DOHH2 (cell line): ENCODE measurements around the gene DLST.

ENCODE experiments used
- H3F3A ChIP-seq: fragments of 200-600 bp; sonication (generic), shearing (Covaris generic); 2 replicates; pipeline ENCODE4 v1.6.0; 2016; ENCODE audit warnings: antibody characterized with exemption, mild to moderate bottlenecking; ENCODE audit not compliant: control insufficient read depth, insufficient read depth
- H3K27ac ChIP-seq: fragments of 200-600 bp; sonication (generic); 2 replicates; pipeline ENCODE4 v1.5.1; 2014; ENCODE audit warnings: low read depth, mild to moderate bottlenecking, low read length, moderate library complexity
- H3K27me3 ChIP-seq: fragments of 200-600 bp; sonication (generic); 2 replicates; pipeline ENCODE4 v1.6.1; 2014; ENCODE audit warnings: mild to moderate bottlenecking, low read length, mixed read lengths; ENCODE audit not compliant: control insufficient read depth
- H3K36me3 ChIP-seq: fragments of 200-600 bp; sonication (generic); 2 replicates; pipeline ENCODE4 v1.6.1; 2014; ENCODE audit warnings: mild to moderate bottlenecking, low read length, moderate library complexity, mixed read lengths; ENCODE audit not compliant: control insufficient read depth
- H3K4me1 ChIP-seq: fragments of 200-600 bp; sonication (generic); 2 replicates; pipeline ENCODE4 v1.6.1; 2014; ENCODE audit warnings: mild to moderate bottlenecking, low read length, mixed read lengths; ENCODE audit not compliant: control insufficient read depth
- H3K4me2 ChIP-seq: fragments of 200-600 bp; sonication (generic); 2 replicates; pipeline ENCODE4 v1.6.0; 2014; ENCODE audit warnings: mild to moderate bottlenecking, low read length, moderate library complexity
- H3K4me3 ChIP-seq: fragments of 200-600 bp; sonication (generic); 2 replicates; pipeline ENCODE4 v1.5.1; 2014; ENCODE audit warnings: mild to moderate bottlenecking, low read length, mixed read lengths
- H3K79me2 ChIP-seq: fragments of 200-600 bp; sonication (generic); 2 replicates; pipeline ENCODE4 v1.6.1; 2014; ENCODE audit warnings: mild to moderate bottlenecking, low read length, mixed read lengths; ENCODE audit not compliant: control insufficient read depth
- H3K9me2 ChIP-seq: fragments of 200-600 bp; sonication (generic); replicated peaks from 2 replicates; pipeline ENCODE4 v1.6.1; 2014; ENCODE audit warnings: mild to moderate bottlenecking, low read length, mixed read lengths; ENCODE audit not compliant: control insufficient read depth
- H3K9me3 ChIP-seq: fragments of 200-600 bp; sonication (generic); 2 replicates; pipeline ENCODE4 v1.6.1; 2014; ENCODE audit warnings: antibody characterized with exemption, low read length, mixed read lengths; ENCODE audit not compliant: control insufficient read depth, insufficient read depth
- H4K20me1 ChIP-seq: fragments of 200-600 bp; sonication (generic); 2 replicates; pipeline ENCODE4 v1.6.0; 2014; ENCODE audit warnings: low read depth, mild to moderate bottlenecking, antibody characterized with exemption, low read length, moderate library complexity; ENCODE audit not compliant: control insufficient read depth, insufficient read depth
- EZH2phosphoT487 ChIP-seq: fragments of 200-600 bp; sonication (generic); IDR thresholded peaks from 2 replicates; pipeline ENCODE4 v1.6.1; 2017; ENCODE audit warnings: borderline replicate concordance, mild to moderate bottlenecking, antibody characterized with exemption, low read length, moderate library complexity, mixed read lengths
- TF ChIP-seq, protein P1 (sequence below): fragments of 200-600 bp; sonication (generic); IDR thresholded peaks from one replicate; pipeline ENCODE4 v1.5.1; 2014; ENCODE audit warnings: antibody characterized with exemption, mild to moderate bottlenecking, low read depth, low read length; ENCODE audit not compliant: poor library complexity, severe bottlenecking

Gene DLST

DNA sequence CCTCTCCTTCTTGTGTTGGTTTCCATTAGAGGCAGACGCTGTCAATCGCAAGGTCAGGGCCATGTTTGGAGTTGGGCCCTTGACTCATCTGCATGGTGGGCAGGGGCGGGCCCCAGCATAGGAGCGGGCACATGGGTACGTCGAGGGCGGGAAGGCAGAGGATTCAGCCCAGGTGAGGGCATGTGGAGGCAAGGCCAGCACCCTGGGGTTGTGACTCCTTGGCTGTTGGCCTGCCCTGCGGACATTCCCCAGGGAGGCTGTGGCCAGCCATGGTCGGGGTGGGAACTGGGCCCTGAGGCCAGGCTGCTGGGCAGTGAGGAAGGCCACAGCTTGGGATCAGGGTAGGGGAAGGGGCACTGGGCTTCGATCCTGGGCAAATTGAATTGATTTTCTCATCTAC lies 31.1 kb downstream of the DLST start:
- H3K9me2 ChIP-seq: no peaks in the 10 kb centered on the region
- H3K79me2 ChIP-seq: no peaks in the 10 kb centered on the region
- no peak for TF ChIP-seq EZH2phosphoT487
- TF ChIP-seq, protein P1, sequence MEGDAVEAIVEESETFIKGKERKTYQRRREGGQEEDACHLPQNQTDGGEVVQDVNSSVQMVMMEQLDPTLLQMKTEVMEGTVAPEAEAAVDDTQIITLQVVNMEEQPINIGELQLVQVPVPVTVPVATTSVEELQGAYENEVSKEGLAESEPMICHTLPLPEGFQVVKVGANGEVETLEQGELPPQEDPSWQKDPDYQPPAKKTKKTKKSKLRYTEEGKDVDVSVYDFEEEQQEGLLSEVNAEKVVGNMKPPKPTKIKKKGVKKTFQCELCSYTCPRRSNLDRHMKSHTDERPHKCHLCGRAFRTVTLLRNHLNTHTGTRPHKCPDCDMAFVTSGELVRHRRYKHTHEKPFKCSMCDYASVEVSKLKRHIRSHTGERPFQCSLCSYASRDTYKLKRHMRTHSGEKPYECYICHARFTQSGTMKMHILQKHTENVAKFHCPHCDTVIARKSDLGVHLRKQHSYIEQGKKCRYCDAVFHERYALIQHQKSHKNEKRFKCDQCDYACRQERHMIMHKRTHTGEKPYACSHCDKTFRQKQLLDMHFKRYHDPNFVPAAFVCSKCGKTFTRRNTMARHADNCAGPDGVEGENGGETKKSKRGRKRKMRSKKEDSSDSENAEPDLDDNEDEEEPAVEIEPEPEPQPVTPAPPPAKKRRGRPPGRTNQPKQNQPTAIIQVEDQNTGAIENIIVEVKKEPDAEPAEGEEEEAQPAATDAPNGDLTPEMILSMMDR: no peak
- no peak overlapping the region for H3K4me2 ChIP-seq
- H3K27ac ChIP-seq: no peak overlapping the region
- no peaks in the 10 kb centered on the region for H3K27me3 ChIP-seq
- H4K20me1 ChIP-seq: no peaks in the 10 kb centered on the region
- peaks cover 4% of the 10 kb centered on the region; the same call in 1 of the 2 replicates for H3K4me1 ChIP-seq
- no peak overlapping the region for H3K4me3 ChIP-seq
- H3K9me3 ChIP-seq: no peaks in the 10 kb centered on the region
- no peaks in the 10 kb centered on the region for H3K36me3 ChIP-seq
- H3F3A ChIP-seq: 0 out of 2 replicates have a peak, but pooled peaks cover under 1% of the 10 kb centered on the region

DNA sequence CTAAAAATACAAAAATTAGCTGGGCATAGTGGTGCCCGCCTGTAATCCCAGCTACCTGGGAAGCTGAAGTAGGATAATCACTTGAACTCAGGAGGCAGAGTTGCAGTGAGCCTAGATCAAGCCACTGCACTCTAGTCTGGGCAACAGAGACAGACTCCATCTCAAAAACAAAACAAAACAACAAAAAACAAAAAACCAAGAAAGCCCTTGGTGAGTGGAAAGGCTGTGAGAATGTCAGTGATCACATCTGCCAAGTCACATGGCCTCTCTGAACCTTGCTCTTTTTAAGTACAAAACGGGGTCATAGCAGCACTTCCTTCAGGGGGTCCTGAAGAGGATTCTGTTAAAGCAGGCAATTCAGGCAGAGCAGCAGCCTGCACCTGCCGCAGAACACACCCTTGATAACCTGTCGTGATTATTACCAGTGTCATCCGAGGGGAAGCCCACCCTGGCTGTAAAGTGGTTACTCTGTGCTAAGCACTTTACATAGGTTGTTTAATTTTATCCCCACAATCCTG lies 31.7 kb downstream of the DLST start:
- Histone ChIP-seq H4K20me1 (no peaks in the 10 kb centered on the region), H3K4me2 (no peak overlapping the region), H3K27me3 (no peaks in the 10 kb centered on the region), H3K4me1 (peaks cover 4% of the 10 kb centered on the region; the same call in 1 of the 2 replicates), H3K27ac (no peak overlapping the region), H3K9me2 (no peaks in the 10 kb centered on the region), H3K79me2 (no peaks in the 10 kb centered on the region), H3K9me3 (no peaks in the 10 kb centered on the region), H3F3A (no peaks in the 10 kb centered on the region), H3K36me3 (no peaks in the 10 kb centered on the region), H3K4me3 (no peak overlapping the region)
- no peak for TF ChIP-seq EZH2phosphoT487
- TF ChIP-seq, protein P1: no peak

DNA sequence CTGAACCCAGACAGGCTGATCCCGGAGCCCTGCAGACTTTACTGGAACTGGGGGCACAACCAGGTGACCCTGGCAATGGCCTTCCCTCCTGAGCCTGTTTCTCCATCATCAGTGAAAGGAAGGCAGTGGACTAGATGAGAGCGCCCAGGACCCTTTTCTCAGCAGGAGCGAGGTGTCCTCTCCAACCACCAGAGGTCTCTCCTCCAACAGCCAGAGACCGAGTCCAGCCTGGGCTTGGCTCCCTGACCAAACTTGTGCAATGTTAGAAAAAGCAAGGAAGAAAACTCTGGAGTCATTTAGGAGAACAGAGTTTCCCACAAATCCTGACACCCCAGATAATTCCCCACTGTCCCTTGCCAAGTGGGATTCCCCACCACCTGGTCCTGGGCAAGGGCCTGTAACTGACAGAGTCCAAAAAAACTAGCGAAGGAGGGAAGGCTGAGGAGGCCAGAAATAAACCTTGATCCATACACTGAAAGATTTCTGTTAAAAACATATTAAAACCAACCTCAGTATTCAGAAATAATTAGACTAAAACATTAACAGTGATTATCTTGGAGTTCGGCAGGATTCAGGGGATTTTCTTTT lies 32.4 kb downstream of the DLST start:
- H3K36me3 ChIP-seq: no peaks in the 10 kb centered on the region
- no peaks in the 10 kb centered on the region for H3K27me3 ChIP-seq
- TF ChIP-seq, protein P1: peak; percentile 72
- no peak for TF ChIP-seq EZH2phosphoT487
- H3K27ac ChIP-seq: no peak overlapping the region
- H3K4me1 ChIP-seq: peaks cover 4% of the 10 kb centered on the region; the same call in 1 of the 2 replicates
- no peak overlapping the region for H3K4me3 ChIP-seq
- no peaks in the 10 kb centered on the region for H3K9me2 ChIP-seq
- no peaks in the 10 kb centered on the region for H3K79me2 ChIP-seq
- H3K4me2 ChIP-seq: no peak overlapping the region
- H3K9me3 ChIP-seq: no peaks in the 10 kb centered on the region
- H3F3A ChIP-seq: no peaks in the 10 kb centered on the region
- H4K20me1 ChIP-seq: no peaks in the 10 kb centered on the region
